Measurements from ENCODE around the gene PPARG.

GRCh38 chr3:12367346-12367745, 78.5 kb downstream of the PPARG start:
- TF ChIP-seq PBX3 (IDR thresholded peaks at IDR 0.05): no peak
- TF ChIP-seq GATA2 (CRISPR knock-in tag; IDR thresholded peaks at IDR 0.05): no peak
- no peak for TF ChIP-seq RFX5 (IDR thresholded peaks at IDR 0.05; ENCODE audit: low read length)
- no peak for TF ChIP-seq POLR2AphosphoS5 (IDR thresholded peaks at IDR 0.05; ENCODE audit: low read depth, low read length)

Data from SK-N-SH (cell line).